NCI-H1417 (cell line): ENCODE measurements around the gene CEPT1.

Experiments used
- DNase-seq, 3 experiments: peaks; one replicate each; lab custom pipeline; 2025; lab: John Stamatoyannopoulos, UW

Gene CEPT1

GRCh38 chr1:111145963-111146768, 6.1 kb downstream of the CEPT1 start:
- no peak for DNase-seq

- DNase-seq, result no peak
Observed at GRCh38 chr1:111147948-111148347, 7.9 kb downstream of the CEPT1 start.

GRCh38 chr1:111148376-111148881, 8.4 kb downstream of the CEPT1 start:
- no peak for DNase-seq

- DNase-seq, result no peak
Observed at GRCh38 chr1:111151838-111152237, 11.8 kb downstream of the CEPT1 start.

GRCh38 chr1:111154021-111154999, 14.3 kb downstream of the CEPT1 start:
- DNase-seq, result no peak

- no peak for DNase-seq
Observed at GRCh38 chr1:111157431-111157830, 17.4 kb downstream of the CEPT1 start.

- DNase-seq, result no peak
Observed at GRCh38 chr1:111161843-111162487, 21.9 kb downstream of the CEPT1 start.

- DNase-seq, result no peak
Observed at GRCh38 chr1:111162488-111162880, 22.5 kb downstream of the CEPT1 start.

GRCh38 chr1:111163363-111163762, 23.3 kb downstream of the CEPT1 start:
- DNase-seq, result no peak

- DNase-seq, result no peak
Observed at GRCh38 chr1:111164151-111164550, 24.1 kb downstream of the CEPT1 start.

GRCh38 chr1:111172463-111172862, 32.4 kb downstream of the CEPT1 start:
- no peak for DNase-seq

GRCh38 chr1:111174070-111174469, 34.0 kb downstream of the CEPT1 start:
- no peak for DNase-seq

- DNase-seq, result no peak
Observed at GRCh38 chr1:111175349-111175748, 35.3 kb downstream of the CEPT1 start.

GRCh38 chr1:111176678-111177077, 36.7 kb downstream of the CEPT1 start:
- DNase-seq, result no peak

GRCh38 chr1:111179968-111180533, 40.0 kb downstream of the CEPT1 start:
- peak in 2 of 3 experiments; percentile 3 to 10 for DNase-seq

- no peak for DNase-seq
Observed at GRCh38 chr1:111182052-111182451, 42.0 kb downstream of the CEPT1 start.

GRCh38 chr1:111183308-111184069, 43.5 kb downstream of the CEPT1 start:
- no peak for DNase-seq

GRCh38 chr1:111184663-111185062, 44.6 kb downstream of the CEPT1 start:
- DNase-seq, result no peak

- no peak for DNase-seq
Observed at GRCh38 chr1:111190931-111191451, 51.0 kb downstream of the CEPT1 start.

GRCh38 chr1:111191496-111191895, 51.5 kb downstream of the CEPT1 start:
- no peak for DNase-seq

- no peak for DNase-seq
Observed at GRCh38 chr1:111192074-111192473, 52.1 kb downstream of the CEPT1 start.
